ENCODE measurements around the gene CYB561. TPM values are rescaled to one million over a fixed set of nuclear protein-coding genes. Genes with fewer than 3 reads are reported as not detected.

Gene CYB561
- polyA plus RNA-seq, 3 donors, result 5.2 to 11.8 (median 8.3) TPM

DNA sequence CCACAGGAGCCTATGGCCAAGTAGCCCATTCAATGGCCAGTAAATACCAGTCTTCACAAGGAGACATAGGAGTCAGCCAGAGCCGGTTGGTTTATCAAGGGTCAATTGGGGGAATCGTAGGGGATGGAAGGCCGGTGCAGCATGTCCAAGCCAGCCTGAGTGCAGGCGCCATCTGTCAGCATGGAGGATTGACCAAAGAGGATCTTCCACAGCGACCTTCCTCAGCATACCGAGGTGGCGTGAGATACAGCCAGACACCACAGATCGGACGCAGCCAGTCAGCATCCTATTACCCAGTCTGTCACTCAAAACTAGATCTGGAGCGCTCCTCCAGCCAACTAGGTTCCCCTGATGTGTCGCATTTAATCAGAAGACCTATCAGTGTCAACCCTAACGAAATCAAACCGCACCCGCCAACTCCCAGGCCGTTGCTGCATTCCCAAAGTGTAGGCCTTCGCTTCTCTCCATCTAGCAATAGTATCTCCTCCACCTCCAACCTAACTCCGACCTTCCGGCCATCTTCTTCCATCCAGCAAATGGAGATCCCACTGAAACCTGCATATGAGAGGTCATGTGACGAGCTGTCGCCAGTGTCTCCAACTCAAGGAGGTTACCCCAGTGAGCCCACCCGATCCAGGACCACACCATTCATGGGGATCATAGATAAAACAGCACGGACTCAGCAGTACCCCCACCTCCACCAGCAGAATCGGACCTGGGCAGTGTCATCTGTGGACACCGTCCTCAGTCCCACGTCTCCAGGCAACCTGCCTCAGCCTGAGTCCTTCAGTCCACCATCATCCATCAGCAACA, 25.0 kb downstream of the CYB561 start:
- H3K36me3 Mint-ChIP-seq, result peaks cover 30 to 31% of the 10 kb centered on the region in 2 donors
- peaks cover 1 to 3% (median 3%) of the 10 kb centered on the region in 3 donors for H3K27me3 Mint-ChIP-seq (ENCODE audit: low read depth in 3 of 3)
- no peaks in the 10 kb centered on the region for H3K9me3 Mint-ChIP-seq
- H3K27ac ChIP-seq (ENCODE audit: low read depth in 1 of 2, low read length in 2 of 2), result no peak overlapping the region
- H3K4me2 ChIP-seq (replicated peaks; ENCODE audit: extremely low read depth, low read length, poor library complexity, severe bottlenecking), result no peak overlapping the region
- no peak overlapping the region for H3K4me3 ChIP-seq (replicated peaks in 1 of 3; ENCODE audit: low read depth in 2 of 3, low read length in 3 of 3)
- H3K4me1 Mint-ChIP-seq, result peaks cover 5% of the 10 kb centered on the region
- intact Hi-C loops (cut with micrococcal nuclease), result no loop called here
- TF ChIP-seq, protein P1, sequence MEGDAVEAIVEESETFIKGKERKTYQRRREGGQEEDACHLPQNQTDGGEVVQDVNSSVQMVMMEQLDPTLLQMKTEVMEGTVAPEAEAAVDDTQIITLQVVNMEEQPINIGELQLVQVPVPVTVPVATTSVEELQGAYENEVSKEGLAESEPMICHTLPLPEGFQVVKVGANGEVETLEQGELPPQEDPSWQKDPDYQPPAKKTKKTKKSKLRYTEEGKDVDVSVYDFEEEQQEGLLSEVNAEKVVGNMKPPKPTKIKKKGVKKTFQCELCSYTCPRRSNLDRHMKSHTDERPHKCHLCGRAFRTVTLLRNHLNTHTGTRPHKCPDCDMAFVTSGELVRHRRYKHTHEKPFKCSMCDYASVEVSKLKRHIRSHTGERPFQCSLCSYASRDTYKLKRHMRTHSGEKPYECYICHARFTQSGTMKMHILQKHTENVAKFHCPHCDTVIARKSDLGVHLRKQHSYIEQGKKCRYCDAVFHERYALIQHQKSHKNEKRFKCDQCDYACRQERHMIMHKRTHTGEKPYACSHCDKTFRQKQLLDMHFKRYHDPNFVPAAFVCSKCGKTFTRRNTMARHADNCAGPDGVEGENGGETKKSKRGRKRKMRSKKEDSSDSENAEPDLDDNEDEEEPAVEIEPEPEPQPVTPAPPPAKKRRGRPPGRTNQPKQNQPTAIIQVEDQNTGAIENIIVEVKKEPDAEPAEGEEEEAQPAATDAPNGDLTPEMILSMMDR (IDR thresholded peaks at IDR 0.05), result no peak
- no peak overlapping the region for H3K9ac ChIP-seq (ENCODE audit: insufficient read depth, low read length, poor library complexity, severe bottlenecking)
- no peaks in the 10 kb centered on the region for H4K20me1 ChIP-seq (ENCODE audit: insufficient read depth, low read length)
- no peaks in the 10 kb centered on the region for H3K27me3 ChIP-seq (ENCODE audit: control insufficient read depth in 2 of 2, insufficient read depth in 2 of 2, low read length in 2 of 2)
- no peak overlapping the region for H2AFZ ChIP-seq (ENCODE audit: insufficient read depth, low read depth, low read length, poor library complexity, severe bottlenecking)
- no peaks in the 10 kb centered on the region for H3K4me1 ChIP-seq (ENCODE audit: control insufficient read depth in 1 of 2, insufficient read depth in 2 of 2, low read length in 2 of 2)
- peaks cover 0 to 4% of the 10 kb centered on the region in 2 donors for H3K36me3 ChIP-seq (replicated peaks in 1 of 2; ENCODE audit: control insufficient read depth in 1 of 2, insufficient read depth in 2 of 2, low read length in 2 of 2)
- no peak overlapping the region for H3K4me3 Mint-ChIP-seq
- H3K27ac Mint-ChIP-seq, result no peak overlapping the region
- no peak for DNase-seq
- 95% methylated on average over 25 of the region's 25 CpGs for WGBS (ENCODE audit: insufficient coverage)
- H3K79me2 ChIP-seq (ENCODE audit: insufficient read depth, low read length), result no peaks in the 10 kb centered on the region
- no peaks in the 10 kb centered on the region for H3K9me3 ChIP-seq (replicated peaks in 1 of 2; ENCODE audit: control insufficient read depth in 1 of 2, insufficient read depth in 1 of 2, low read length in 2 of 2)

DNA sequence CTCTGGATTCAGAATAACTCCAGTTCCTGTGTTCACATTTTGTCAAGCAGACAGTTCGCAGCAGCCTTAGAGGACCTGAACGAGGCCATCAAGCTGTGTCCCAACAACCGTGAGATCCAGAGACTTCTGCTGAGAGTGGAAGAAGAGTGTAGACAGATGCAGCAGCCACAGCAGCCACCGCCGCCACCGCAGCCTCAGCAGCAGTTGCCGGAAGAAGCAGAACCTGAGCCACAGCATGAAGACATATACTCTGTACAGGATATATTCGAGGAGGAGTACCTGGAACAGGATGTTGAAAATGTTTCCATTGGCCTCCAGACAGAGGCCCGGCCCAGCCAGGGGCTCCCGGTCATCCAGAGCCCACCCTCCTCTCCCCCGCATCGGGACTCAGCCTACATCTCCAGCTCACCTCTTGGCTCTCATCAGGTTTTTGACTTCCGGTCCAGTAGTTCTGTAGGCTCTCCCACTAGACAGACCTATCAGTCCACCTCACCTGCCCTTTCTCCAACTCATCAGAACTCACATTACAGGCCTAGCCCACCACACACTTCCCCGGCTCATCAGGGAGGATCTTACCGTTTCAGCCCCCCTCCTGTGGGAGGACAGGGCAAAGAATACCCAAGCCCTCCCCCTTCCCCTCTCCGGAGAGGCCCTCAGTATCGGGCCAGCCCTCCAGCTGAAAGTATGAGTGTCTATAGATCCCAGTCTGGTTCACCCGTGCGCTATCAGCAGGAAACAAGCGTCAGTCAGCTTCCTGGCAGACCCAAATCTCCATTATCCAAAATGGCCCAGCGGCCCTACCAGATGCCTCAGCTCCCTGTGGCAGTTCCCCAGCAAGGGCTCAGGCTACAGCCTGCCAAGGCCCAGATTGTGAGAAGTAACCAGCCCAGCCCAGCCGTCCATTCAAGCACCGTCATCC, 25.9 kb downstream of the CYB561 start:
- no peak overlapping the region for H3K9ac ChIP-seq (ENCODE audit: insufficient read depth, low read length, poor library complexity, severe bottlenecking)
- no peaks in the 10 kb centered on the region for H3K27me3 ChIP-seq (ENCODE audit: control insufficient read depth in 2 of 2, insufficient read depth in 2 of 2, low read length in 2 of 2)
- no peaks in the 10 kb centered on the region for H3K4me1 ChIP-seq (ENCODE audit: control insufficient read depth in 1 of 2, insufficient read depth in 2 of 2, low read length in 2 of 2)
- H3K36me3 ChIP-seq (replicated peaks in 1 of 2; ENCODE audit: control insufficient read depth in 1 of 2, insufficient read depth in 2 of 2, low read length in 2 of 2), result peaks cover 0 to 4% of the 10 kb centered on the region in 2 donors
- TF ChIP-seq, protein P1 (IDR thresholded peaks at IDR 0.05), result no peak
- no peak overlapping the region for H2AFZ ChIP-seq (ENCODE audit: insufficient read depth, low read depth, low read length, poor library complexity, severe bottlenecking)
- intact Hi-C loops (cut with micrococcal nuclease), result no loop called here
- H3K4me2 ChIP-seq (replicated peaks; ENCODE audit: extremely low read depth, low read length, poor library complexity, severe bottlenecking), result no peak overlapping the region
- Mint-ChIP-seq H3K36me3 (peaks cover 33 to 35% of the 10 kb centered on the region in 2 donors), H3K4me3 (no peak overlapping the region), H3K27me3 (ENCODE audit: low read depth in 3 of 3) (peaks cover 1 to 3% (median 3%) of the 10 kb centered on the region in 3 donors), H3K4me1 (peaks cover 3% of the 10 kb centered on the region), H3K27ac (no peak overlapping the region), H3K9me3 (no peaks in the 10 kb centered on the region)
- no peaks in the 10 kb centered on the region for H3K79me2 ChIP-seq (ENCODE audit: insufficient read depth, low read length)
- H3K9me3 ChIP-seq (replicated peaks in 1 of 2; ENCODE audit: control insufficient read depth in 1 of 2, insufficient read depth in 1 of 2, low read length in 2 of 2), result no peaks in the 10 kb centered on the region
- DNase-seq, result no peak
- H3K4me3 ChIP-seq (replicated peaks in 1 of 3; ENCODE audit: low read depth in 2 of 3, low read length in 3 of 3), result no peak overlapping the region
- WGBS (ENCODE audit: insufficient coverage), result 18% methylated on average over 19 of the region's 23 CpGs
- H4K20me1 ChIP-seq (ENCODE audit: insufficient read depth, low read length), result no peaks in the 10 kb centered on the region
- no peak overlapping the region for H3K27ac ChIP-seq (ENCODE audit: low read depth in 1 of 2, low read length in 2 of 2)
